ENCODE data around the gene SLC25A22.

Gene SLC25A22

DNA sequence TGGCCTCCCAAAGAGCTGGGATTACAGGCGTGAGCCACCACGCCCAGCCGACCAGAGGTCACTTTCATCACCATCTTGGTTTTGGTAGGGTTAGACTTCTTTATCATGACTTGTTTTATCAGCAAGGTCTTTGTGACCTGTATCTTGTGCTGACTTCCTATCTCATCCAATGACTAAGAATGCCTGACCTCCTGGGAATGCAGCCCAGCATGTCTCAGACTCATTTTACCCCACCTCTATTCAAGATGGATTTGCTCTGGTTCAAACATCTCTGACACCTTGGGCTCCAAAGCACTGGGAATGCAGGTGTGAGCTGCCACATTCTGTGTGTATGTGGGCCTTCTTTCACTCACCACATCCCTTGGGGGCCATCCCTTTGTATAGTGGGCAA lies 55.9 kb downstream of the SLC25A22 start:
- H4K20me1 ChIP-seq (ENCODE audit: insufficient read depth, low read length): no peaks in the 10 kb centered on the region
- peaks cover 7% of the 10 kb centered on the region for H3K4me1 ChIP-seq (ENCODE audit: insufficient read depth, low read length, severe bottlenecking)
- H3K9me3 ChIP-seq (ENCODE audit: low read length): no peaks in the 10 kb centered on the region
- no peaks in the 10 kb centered on the region for H3K79me2 ChIP-seq (ENCODE audit: insufficient read depth, low read length)
- TF ChIP-seq, protein P1, sequence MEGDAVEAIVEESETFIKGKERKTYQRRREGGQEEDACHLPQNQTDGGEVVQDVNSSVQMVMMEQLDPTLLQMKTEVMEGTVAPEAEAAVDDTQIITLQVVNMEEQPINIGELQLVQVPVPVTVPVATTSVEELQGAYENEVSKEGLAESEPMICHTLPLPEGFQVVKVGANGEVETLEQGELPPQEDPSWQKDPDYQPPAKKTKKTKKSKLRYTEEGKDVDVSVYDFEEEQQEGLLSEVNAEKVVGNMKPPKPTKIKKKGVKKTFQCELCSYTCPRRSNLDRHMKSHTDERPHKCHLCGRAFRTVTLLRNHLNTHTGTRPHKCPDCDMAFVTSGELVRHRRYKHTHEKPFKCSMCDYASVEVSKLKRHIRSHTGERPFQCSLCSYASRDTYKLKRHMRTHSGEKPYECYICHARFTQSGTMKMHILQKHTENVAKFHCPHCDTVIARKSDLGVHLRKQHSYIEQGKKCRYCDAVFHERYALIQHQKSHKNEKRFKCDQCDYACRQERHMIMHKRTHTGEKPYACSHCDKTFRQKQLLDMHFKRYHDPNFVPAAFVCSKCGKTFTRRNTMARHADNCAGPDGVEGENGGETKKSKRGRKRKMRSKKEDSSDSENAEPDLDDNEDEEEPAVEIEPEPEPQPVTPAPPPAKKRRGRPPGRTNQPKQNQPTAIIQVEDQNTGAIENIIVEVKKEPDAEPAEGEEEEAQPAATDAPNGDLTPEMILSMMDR (IDR thresholded peaks at IDR 0.05; ENCODE audit: low read length): no peak
- TF ChIP-seq EZH2 (IDR thresholded peaks at IDR 0.05; ENCODE audit: borderline replicate concordance, low read length): no peak
- peaks cover 12% of the 10 kb centered on the region; the same call in 1 of the 2 replicates for H3K27me3 ChIP-seq (ENCODE audit: insufficient read depth, low read length)
- H2AFZ ChIP-seq (ENCODE audit: low read length): no peak overlapping the region
- no peaks in the 10 kb centered on the region for H3K9me2 ChIP-seq (ENCODE audit: low read depth, low read length)
- no peak overlapping the region for H3K9ac ChIP-seq (ENCODE audit: low read length)
- H3K4me2 ChIP-seq (ENCODE audit: low read length): no peak overlapping the region
- H3K27ac ChIP-seq (ENCODE audit: low read depth, low read length, poor library complexity, severe bottlenecking): no peak overlapping the region
- H3K36me3 ChIP-seq (ENCODE audit: insufficient read depth, low read length): no peaks in the 10 kb centered on the region
- H3K4me3 ChIP-seq (ENCODE audit: low read depth, low read length, poor library complexity, severe bottlenecking): no peak overlapping the region
- H3F3A ChIP-seq (ENCODE audit: insufficient read depth, low read length): 0 out of 2 replicates have a peak, but pooled peaks cover 5% of the 10 kb centered on the region
